ENCODE data around the gene JAKMIP2.

- TF ChIP-seq POLR2A (IDR thresholded peaks at IDR 0.05) (no peak), CTCF (IDR thresholded peaks at IDR 0.05) (no peak), POLR2AphosphoS5 (IDR thresholded peaks at IDR 0.05; ENCODE audit: insufficient read depth in 1 of 2, low read depth in 1 of 2) (no peak)
Measured at GRCh38 chr5:147661541-147661940, 121.0 kb downstream of the JAKMIP2 start.
